B cell (primary cell): ENCODE measurements around the gene OR13C3. TPM values are rescaled to one million over a fixed set of nuclear protein-coding genes. Genes with fewer than 3 reads are reported as not detected.

ENCODE experiments used
- ATAC-seq: fragments of 200-7000 bp; cut with Tn5 transposase; one replicate; pipeline ENCODE4 v1.10.0; 2021; ENCODE audit warnings: low read depth, mild to moderate bottlenecking, moderate number of reproducible peaks, moderate library complexity
- CTCF ChIA-PET: fragments of 350-600 bp; sonication (Branson Sonifier 250); formaldehyde crosslinking; loops from one replicate; lab custom pipeline; 2021; ENCODE audit warnings: antibody characterized with exemption, inconsistent platforms; lab: Charles Lee
- POLR2A ChIA-PET: fragments of 350-600 bp; sonication (Branson Sonifier 250); formaldehyde crosslinking; loops from one replicate; lab custom pipeline; 2021; ENCODE audit warnings: antibody characterized with exemption; lab: Charles Lee
- DNase-seq: peaks from one replicate; pipeline ENCODE4 v3.0.0; 2013
- H2AFZ ChIP-seq: 2 replicates; pipeline ENCODE4 v1.6.1; 2012; ENCODE audit warnings: mild to moderate bottlenecking, low read depth, low read length; ENCODE audit not compliant: insufficient read depth, poor library complexity, severe bottlenecking
- H3K27ac ChIP-seq, 2 donors: 1 replicate in 1 of 2; 2 replicates in 1 of 2; pipeline ENCODE4 v1.5.1; 2012 to 2013; ENCODE audit warnings: low read length in 2 of 2, mild to moderate bottlenecking in 2 of 2, moderate library complexity in 1 of 2
- H3K27me3 ChIP-seq, 4 experiments: fragments of 200-600 bp in 1 of 4; sonication (generic) in 1 of 4; replicated peaks in 1 of 4; 1 replicate in 2 of 4; 2 replicates in 2 of 4; pipeline versions ENCODE4 v1.6.1 to v1.7.0; 2013 to 2016; ENCODE audit warnings: low read length in 3 of 4, mild to moderate bottlenecking in 2 of 4, mixed read lengths in 1 of 4, moderate library complexity in 1 of 4; ENCODE audit not compliant: insufficient read depth in 4 of 4, control insufficient read depth in 3 of 4; ENCODE audit errors: control extremely low read depth in 1 of 4
- H3K36me3 ChIP-seq, 2 experiments: replicated peaks in 1 of 2; 1 replicate in 1 of 2; 2 replicates in 1 of 2; pipeline versions ENCODE4 v1.6.1 to v1.7.1; 2013; ENCODE audit warnings: low read length in 1 of 2; ENCODE audit not compliant: insufficient read depth in 2 of 2, control insufficient read depth in 1 of 2; ENCODE audit errors: control extremely low read depth in 1 of 2, extremely low read depth in 1 of 2
- H3K4me1 ChIP-seq, 2 donors: fragments of 200-600 bp in 1 of 2; sonication (generic) in 1 of 2; 1 replicate in 1 of 2; 2 replicates in 1 of 2; pipeline versions ENCODE4 v1.5.1 to v1.6.1; 2013 to 2017; ENCODE audit warnings: low read length in 2 of 2; ENCODE audit not compliant: control insufficient read depth in 2 of 2, insufficient read depth in 2 of 2
- H3K4me2 ChIP-seq: replicated peaks from 2 replicates; pipeline ENCODE3; 2012; ENCODE audit warnings: mild to moderate bottlenecking, low read depth, low read length; ENCODE audit not compliant: poor library complexity, severe bottlenecking
- H3K4me3 ChIP-seq, 5 experiments: fragments of 200-600 bp in 1 of 5; sonication (generic) in 1 of 5; 1 replicate in 3 of 5; 2 replicates in 2 of 5; pipeline versions ENCODE4 v1.5.1 to v1.7.0; 2011 to 2016; ENCODE audit warnings: low read length in 4 of 5, mild to moderate bottlenecking in 4 of 5, low read depth in 2 of 5, control low read depth in 1 of 5, moderate library complexity in 1 of 5; ENCODE audit not compliant: insufficient read depth in 1 of 5; ENCODE audit errors: control extremely low read depth in 1 of 5, extremely low read depth in 1 of 5
- H3K79me2 ChIP-seq: fragments of 200-600 bp; sonication (generic); one replicate; pipeline ENCODE4 v1.6.0; 2016; ENCODE audit warnings: low read length; ENCODE audit not compliant: control insufficient read depth, insufficient read depth
- H3K9ac ChIP-seq: fragments of 200-600 bp; sonication (generic); 2 replicates; pipeline ENCODE4 v1.6.1; 2017; ENCODE audit warnings: mild to moderate bottlenecking, low read length, moderate library complexity
- H3K9me3 ChIP-seq, 3 donors: one replicate each; pipeline versions ENCODE4 v1.6.1 to v1.7.1; 2013; ENCODE audit warnings: low read length in 2 of 3; ENCODE audit not compliant: control insufficient read depth in 2 of 3, insufficient read depth in 1 of 3; ENCODE audit errors: control extremely low read depth in 1 of 3
- H4K20me1 ChIP-seq: 2 replicates; pipeline ENCODE4 v1.6.0; 2012; ENCODE audit warnings: mild to moderate bottlenecking, low read length; ENCODE audit not compliant: insufficient read depth, control insufficient read depth, poor library complexity, severe bottlenecking
- H3K27ac Mint-ChIP-seq: one replicate; pipeline ENCODE4 v1.8.0; 2021; ENCODE audit warnings: mixed read lengths
- H3K27me3 Mint-ChIP-seq: one replicate; pipeline ENCODE4 v1.8.0; 2021; ENCODE audit warnings: mixed read lengths
- H3K4me1 Mint-ChIP-seq: one replicate; pipeline ENCODE4 v1.8.0; 2021; ENCODE audit warnings: mixed read lengths
- H3K4me3 Mint-ChIP-seq: one replicate; pipeline ENCODE4 v1.8.0; 2021; ENCODE audit warnings: mixed read lengths
- H3K9me3 Mint-ChIP-seq: one replicate; pipeline ENCODE4 v1.8.0; 2022; ENCODE audit warnings: mixed read lengths; ENCODE audit not compliant: insufficient read depth
- CTCF ChIP-seq: fragments of 200-600 bp; IDR thresholded peaks from one replicate; pipeline ENCODE4 v1.8.0; 2022; ENCODE audit warnings: antibody characterized with exemption, mild to moderate bottlenecking
- EZH2 ChIP-seq: IDR thresholded peaks from 2 replicates; pipeline ENCODE4 v1.6.1; 2012; ENCODE audit warnings: borderline replicate concordance, low read depth, mild to moderate bottlenecking, moderate library complexity, low read length; ENCODE audit not compliant: insufficient read depth, poor library complexity, severe bottlenecking
- WGBS: methylation state at CpG from one replicate; pipeline ENCODE4 v1.1.5; 2013; ENCODE audit warnings: missing lambda C conversion rate; ENCODE audit not compliant: insufficient coverage; 5-methylcytosine and 5-hydroxymethylcytosine counted together
- intact Hi-C: fragments of 100-400 bp; cut with micrococcal nuclease; formaldehyde crosslinking; loops from one replicate; pipeline ENCODE4 v1.10.0; 2022
- polyA plus RNA-seq: library from polyadenylated mRNA; depleted of rRNA; stranded (reverse); fragments of >200 nt; gene quantifications from 2 replicates; pipeline ENCODE4 v1.2.3, GENCODE V29; 2012
- total RNA-seq, 2 donors: library from RNA; stranded (reverse); fragments of 120-200 nt in 1 of 2; gene quantifications; 1 replicate in 1 of 2; 2 replicates in 1 of 2; pipeline versions ENCODE4 v1.2.3 to v1.2.4, GENCODE V29; 2013 to 2022

OR13C3 gene
- total and polyA plus RNA-seq, 2 donors (not counting 1 experiment from before 2014, with no cell fraction given), result not detected

DNA sequence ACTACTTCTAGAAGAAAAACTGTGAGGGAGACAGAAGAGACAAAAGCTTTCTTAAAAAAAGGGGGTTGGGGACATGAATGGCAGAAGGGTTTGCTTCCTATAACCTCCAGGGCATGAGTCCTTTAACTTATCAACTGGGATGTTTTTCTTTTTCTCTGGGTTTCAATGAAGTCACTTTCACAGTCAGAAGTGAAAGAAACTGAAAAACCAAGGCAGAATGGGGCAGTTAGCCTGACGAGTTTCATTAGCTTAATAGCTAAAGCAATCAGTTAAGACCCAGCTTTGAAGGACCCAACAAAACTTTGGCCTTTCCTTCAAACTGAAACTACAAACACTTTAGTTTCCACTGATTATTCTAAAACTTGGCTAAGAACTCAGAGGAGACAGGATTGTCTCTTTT lies 27.7 kb upstream of the OR13C3 start:
- H3K79me2 ChIP-seq, result no peaks in the 10 kb centered on the region
- H3K36me3 ChIP-seq, result no peaks in the 10 kb centered on the region
- no peaks in the 10 kb centered on the region for H3K27me3 ChIP-seq
- no peaks in the 10 kb centered on the region for H3K27me3 Mint-ChIP-seq
- peaks cover 2% of the 10 kb centered on the region for H3K9me3 Mint-ChIP-seq
- ATAC-seq, result no peak
- no peak overlapping the region for H3K4me3 ChIP-seq
- H3K9ac ChIP-seq, result no peak overlapping the region
- no peak overlapping the region for H3K4me3 Mint-ChIP-seq
- no peak overlapping the region for H3K27ac ChIP-seq
- no peaks in the 10 kb centered on the region for H3K4me1 ChIP-seq
- no peak overlapping the region for H3K4me2 ChIP-seq
- ChIA-PET CTCF (no interaction called here), POLR2A (no interaction called here)
- no peak overlapping the region for H2AFZ ChIP-seq
- DNase-seq, result no peak
- no CpG with 5 or more reads among the region's 1 CpG for WGBS
- H3K27ac Mint-ChIP-seq, result no peak overlapping the region
- intact Hi-C loops, result no loop called here
- no peaks in the 10 kb centered on the region for H3K9me3 ChIP-seq
- H3K4me1 Mint-ChIP-seq, result no peaks in the 10 kb centered on the region
- H4K20me1 ChIP-seq, result no peaks in the 10 kb centered on the region
- no peak for TF ChIP-seq EZH2
- TF ChIP-seq CTCF, result no peak

GRCh38 chr9:104556830-104557634 lies 20.4 kb upstream of the OR13C3 start:
- ChIA-PET POLR2A (no interaction called here), CTCF (no interaction called here)
- H3K4me1 ChIP-seq, result no peaks in the 10 kb centered on the region
- TF ChIP-seq CTCF, result no peak
- no peak for TF ChIP-seq EZH2
- ATAC-seq (no peak), DNase-seq (no peak)
- H3K27ac ChIP-seq, result no peak overlapping the region
- H3K36me3 ChIP-seq, result no peaks in the 10 kb centered on the region
- H3K27me3 Mint-ChIP-seq, result peaks cover 4% of the 10 kb centered on the region
- no peaks in the 10 kb centered on the region for H4K20me1 ChIP-seq
- WGBS, result 91% methylated on average over 6 of the region's 8 CpGs
- peaks cover 0 to 8% (median 0%) of the 10 kb centered on the region in 3 donors for H3K9me3 ChIP-seq
- intact Hi-C loops, result no loop called here
- no peaks in the 10 kb centered on the region for H3K27me3 ChIP-seq
- H3K79me2 ChIP-seq, result no peaks in the 10 kb centered on the region
- no peak overlapping the region for H3K4me2 ChIP-seq
- H2AFZ ChIP-seq, result no peak overlapping the region
- H3K4me1 Mint-ChIP-seq, result no peaks in the 10 kb centered on the region
- H3K27ac Mint-ChIP-seq, result no peak overlapping the region
- no peak overlapping the region for H3K9ac ChIP-seq
- H3K4me3 ChIP-seq, result no peak overlapping the region
- H3K9me3 Mint-ChIP-seq, result peaks cover 6% of the 10 kb centered on the region
- no peak overlapping the region for H3K4me3 Mint-ChIP-seq
